22Rv1 (cell line): ENCODE data around the gene BAZ2A.

Experiments used
- H3K27ac ChIP-seq: fragments of 450-650 bp; 2 replicates; pipeline ENCODE4 v1.5.1; 2017
- ZFX ChIP-seq: fragments of 450-650 bp; IDR thresholded peaks from 2 replicates; pipeline ENCODE4 v1.6.1; 2017; ENCODE audit warnings: antibody characterized with exemption, borderline replicate concordance
- TF ChIP-seq, protein P1 (sequence below): fragments of 450-650 bp; IDR thresholded peaks from 2 replicates; pipeline ENCODE4 v1.5.1; 2017; ENCODE audit warnings: mild to moderate bottlenecking

BAZ2A gene

DNA sequence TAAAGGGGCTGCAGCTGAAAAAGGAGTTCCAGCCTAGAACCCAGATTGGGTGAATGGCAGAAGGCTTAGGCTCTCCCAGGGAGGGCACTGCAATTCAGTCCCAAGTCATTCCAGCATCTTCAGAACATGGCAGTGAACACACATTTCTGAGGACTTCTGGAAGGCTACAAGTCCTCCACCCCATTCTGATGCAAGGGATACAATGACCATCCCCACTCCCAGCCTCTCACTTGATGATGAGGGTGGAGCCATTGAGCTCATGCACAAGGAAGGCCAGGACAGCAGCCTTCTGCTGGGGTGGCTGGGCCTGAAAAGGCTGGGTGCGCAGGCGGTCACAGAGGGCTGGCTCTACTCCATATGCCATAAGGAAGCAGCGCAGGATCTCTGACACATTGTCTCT lies 25.8 kb downstream of the BAZ2A start:
- H3K27ac ChIP-seq = no peak overlapping the region
- TF ChIP-seq, protein P1, sequence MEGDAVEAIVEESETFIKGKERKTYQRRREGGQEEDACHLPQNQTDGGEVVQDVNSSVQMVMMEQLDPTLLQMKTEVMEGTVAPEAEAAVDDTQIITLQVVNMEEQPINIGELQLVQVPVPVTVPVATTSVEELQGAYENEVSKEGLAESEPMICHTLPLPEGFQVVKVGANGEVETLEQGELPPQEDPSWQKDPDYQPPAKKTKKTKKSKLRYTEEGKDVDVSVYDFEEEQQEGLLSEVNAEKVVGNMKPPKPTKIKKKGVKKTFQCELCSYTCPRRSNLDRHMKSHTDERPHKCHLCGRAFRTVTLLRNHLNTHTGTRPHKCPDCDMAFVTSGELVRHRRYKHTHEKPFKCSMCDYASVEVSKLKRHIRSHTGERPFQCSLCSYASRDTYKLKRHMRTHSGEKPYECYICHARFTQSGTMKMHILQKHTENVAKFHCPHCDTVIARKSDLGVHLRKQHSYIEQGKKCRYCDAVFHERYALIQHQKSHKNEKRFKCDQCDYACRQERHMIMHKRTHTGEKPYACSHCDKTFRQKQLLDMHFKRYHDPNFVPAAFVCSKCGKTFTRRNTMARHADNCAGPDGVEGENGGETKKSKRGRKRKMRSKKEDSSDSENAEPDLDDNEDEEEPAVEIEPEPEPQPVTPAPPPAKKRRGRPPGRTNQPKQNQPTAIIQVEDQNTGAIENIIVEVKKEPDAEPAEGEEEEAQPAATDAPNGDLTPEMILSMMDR = no peak

GRCh38 chr12:56602239-56602638 lies 27.9 kb downstream of the BAZ2A start:
- TF ChIP-seq ZFX = no peak
- TF ChIP-seq, protein P1 = no peak
- H3K27ac ChIP-seq = no peak overlapping the region

DNA sequence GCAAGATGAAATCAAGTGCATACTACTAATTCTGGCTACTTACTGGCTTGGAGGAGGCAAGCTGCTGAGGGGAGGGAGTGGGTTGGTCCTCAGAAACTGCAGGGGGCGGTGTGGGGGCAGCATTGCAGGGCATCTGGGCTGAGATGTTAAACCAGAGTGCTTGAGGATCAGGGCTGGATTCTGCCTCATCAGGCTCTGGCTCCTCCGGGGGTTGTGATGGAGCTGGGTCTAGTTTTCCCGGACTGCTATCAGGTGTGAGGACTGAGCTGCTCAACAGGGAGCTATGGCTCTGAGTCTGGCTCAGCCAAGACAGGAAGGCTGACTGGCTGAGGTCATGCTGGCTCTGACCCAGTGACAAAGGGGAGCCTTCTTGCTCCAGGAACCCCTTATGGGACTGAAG lies 28.6 kb downstream of the BAZ2A start:
- TF ChIP-seq ZFX = no peak
- TF ChIP-seq, protein P1 = peak; percentile 30
- no peak overlapping the region for H3K27ac ChIP-seq

- TF ChIP-seq, protein P1 = no peak
- TF ChIP-seq ZFX = no peak
- H3K27ac ChIP-seq = no peak overlapping the region
Measured at GRCh38 chr12:56600753-56601152, 29.4 kb downstream of the BAZ2A start.

DNA sequence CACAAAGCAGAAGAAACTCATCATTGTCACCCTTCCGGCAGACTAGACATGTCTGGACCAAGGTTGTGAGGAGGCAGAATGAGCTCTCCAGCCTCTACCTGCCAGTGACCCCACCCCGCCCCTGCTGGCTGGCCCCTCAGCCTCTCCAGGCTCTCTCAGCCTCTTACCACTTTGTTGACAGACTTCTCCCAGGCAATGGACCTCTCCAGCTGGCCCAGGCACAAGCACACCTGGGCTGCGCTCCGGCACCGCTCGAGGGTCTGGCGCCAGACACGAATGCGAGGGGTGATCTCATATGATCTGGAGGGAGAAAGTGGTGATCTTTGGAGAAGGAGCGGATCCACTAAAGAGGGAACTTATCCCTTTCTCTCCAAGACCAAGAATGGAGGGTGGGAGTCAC lies 30.3 kb downstream of the BAZ2A start:
- TF ChIP-seq ZFX = no peak
- TF ChIP-seq, protein P1 = no peak
- no peak overlapping the region for H3K27ac ChIP-seq

GRCh38 chr12:56599041-56599440 lies 31.1 kb downstream of the BAZ2A start:
- no peak overlapping the region for H3K27ac ChIP-seq
- TF ChIP-seq, protein P1 = no peak
- no peak for TF ChIP-seq ZFX

GRCh38 chr12:56596815-56597214 lies 33.3 kb downstream of the BAZ2A start:
- peak overlapping the region; percentile 12; the same call in 1 of the 2 replicates for H3K27ac ChIP-seq
- no peak for TF ChIP-seq ZFX
- TF ChIP-seq, protein P1 = no peak
